Stimulated activated CD4-positive, alpha-beta T cell treated with anti-CD3 and anti-CD28 coated beads, Interleukin-12 subunit alpha, Interleukin-12 subunit beta, amount 100 ng/mL, for 4 hours (primary cell): ENCODE results near the gene CBX7.
A peak's percentile ranks its signal among the peaks of the same experiment; 100 is the strongest.
"Not testable (repeated sequence)": the region's sequence is repeated elsewhere in the genome, so short reads cannot be mapped to it uniquely, and the experiment has no call there.

Experiments
- DNase-seq: peaks from one replicate; pipeline ENCODE4 v3.0.0-alpha.2; 2020

CBX7 gene

DNA sequence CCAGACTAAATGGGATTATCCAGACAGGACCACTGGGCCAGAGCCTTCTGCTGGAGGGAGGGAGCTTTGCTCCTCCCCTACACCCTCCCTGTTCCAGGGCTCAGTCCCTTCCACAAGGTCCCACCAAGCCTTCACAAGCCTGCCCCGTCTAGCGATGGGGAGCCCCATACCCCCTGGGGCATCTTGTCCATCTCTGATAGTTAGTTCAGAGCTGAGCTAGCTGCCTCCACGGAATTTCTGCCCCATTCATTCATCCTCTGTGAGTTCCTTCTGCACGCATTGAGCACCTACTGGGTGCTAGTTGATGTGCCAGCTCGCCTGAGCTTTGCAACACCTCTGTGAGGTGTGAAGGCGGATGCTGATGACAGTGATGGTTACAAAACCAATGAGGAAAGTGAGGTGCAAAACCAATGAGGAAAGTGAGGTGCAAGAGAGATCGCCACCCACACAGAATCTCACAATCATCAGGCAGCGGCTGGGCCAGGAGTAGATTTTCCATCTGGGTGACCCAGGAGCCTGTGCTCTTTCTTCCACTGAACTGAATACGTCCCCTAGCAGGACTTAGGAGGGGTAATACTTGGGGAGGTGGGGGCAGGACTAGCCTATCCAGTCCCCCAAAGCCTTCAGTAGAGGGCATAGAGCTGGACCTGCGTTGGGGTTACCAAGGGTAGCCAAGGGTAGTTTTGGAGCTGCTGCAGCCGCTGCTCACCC, 21.5 kb upstream of the CBX7 start:
- no peak for DNase-seq

GRCh38 chr22:39173050-39173706, 20.7 kb upstream of the CBX7 start:
- no peak for DNase-seq

GRCh38 chr22:39172265-39173049, 20.0 kb upstream of the CBX7 start:
- DNase-seq, result not testable (repeated sequence)

DNA sequence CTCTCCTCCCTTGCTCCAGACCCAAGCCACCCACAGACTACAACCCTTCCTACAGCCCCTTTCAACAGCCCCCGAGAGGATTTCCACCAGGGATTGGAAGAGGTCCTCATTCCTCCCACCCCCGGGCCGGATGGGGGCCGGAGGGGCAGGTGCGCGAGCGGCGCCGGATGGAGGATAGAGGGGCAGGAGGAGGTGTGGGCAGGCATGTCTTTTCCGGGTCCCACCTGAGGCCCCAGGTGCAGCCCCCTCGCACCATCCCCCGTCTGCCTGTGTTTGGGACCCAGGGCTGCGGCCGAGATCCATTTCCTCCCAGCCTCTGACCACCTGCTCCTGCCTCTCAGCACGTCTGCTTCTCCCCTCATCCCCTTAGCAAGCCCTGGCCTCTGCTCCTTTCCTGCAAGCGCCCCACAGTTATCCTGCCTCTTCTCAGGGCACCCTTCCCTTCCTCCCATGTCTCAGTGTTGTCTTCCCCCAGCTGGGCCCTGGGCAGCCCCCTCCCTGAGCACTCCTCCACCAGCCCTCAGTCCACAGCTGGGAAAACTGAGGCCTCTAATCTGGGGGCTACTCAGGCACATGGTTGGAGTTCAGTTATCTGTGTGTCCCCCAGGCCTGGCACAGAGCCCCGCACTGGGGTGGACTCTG, 19.3 kb upstream of the CBX7 start:
- DNase-seq, result no peak

- DNase-seq, result peak; percentile 82
Observed at GRCh38 chr22:39170825-39171622, 18.5 kb upstream of the CBX7 start.

GRCh38 chr22:39169797-39170466, 17.5 kb upstream of the CBX7 start:
- no peak for DNase-seq

GRCh38 chr22:39166547-39166946, 14.1 kb upstream of the CBX7 start:
- no peak for DNase-seq

DNA sequence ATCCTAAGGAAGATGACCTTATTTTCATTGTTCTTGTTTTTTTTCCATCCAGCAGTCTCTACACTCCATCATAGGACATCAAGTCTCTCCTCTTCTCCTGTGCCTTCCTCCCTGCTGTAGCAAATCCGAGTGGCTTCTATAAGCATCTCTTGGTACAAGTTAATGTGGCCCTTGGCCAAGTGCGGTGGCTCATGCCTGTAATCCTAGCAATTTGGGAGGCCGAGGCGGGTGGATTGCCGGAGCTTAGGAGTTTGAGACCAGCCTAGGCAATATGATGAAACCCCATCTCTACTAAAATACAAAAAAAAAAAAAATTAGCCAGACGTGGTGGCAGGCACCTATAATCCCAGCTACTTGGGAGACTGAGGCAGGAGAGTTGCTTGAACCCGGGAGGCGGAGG, 3.6 kb upstream of the CBX7 start:
- not testable (repeated sequence) for DNase-seq

DNA sequence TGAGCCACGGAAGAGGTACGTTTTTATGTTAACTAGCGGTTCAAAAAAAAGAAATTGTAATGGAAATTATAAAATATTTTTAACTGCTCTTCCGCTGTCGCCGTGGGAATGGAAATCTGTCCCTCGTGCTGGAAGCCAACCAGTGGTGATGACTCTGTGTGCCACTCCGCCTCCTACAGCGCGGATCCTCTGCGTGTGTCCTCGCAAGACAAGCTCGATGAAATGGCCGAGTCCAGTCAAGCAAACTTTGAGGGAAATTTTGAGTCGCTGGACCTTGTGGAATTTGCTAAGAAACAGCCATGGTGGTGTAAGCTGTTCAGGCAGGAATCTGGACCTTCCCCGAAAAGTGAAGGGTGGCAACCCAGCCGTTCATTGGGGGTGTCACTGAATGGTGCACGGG, 2.9 kb upstream of the CBX7 start:
- no peak for DNase-seq

DNA sequence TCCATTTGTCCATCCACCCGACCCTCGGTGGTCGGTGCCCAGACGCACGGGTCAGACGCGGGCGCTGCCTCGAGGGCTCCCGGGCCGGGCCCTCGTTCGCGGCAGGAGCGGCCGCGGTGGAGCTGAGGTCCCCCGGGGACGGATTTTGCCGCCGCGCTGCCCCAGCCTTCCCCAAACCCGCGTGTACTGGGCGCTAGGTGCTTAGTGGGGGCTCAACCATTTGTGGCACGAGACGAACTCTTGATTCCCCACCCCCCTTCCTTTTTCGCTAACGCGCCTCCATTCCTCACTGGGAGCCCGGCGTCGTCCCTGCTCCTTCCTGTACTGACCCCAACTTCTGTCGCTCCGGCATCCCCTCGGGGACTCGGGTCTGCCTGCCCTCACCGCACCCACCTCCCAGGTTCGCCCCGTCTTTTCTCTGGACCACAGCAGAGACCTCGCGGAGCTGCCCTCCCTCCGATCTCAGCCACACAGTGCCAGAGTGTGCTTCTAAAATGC, 789 bp upstream of the CBX7 start:
- DNase-seq, result no peak

- DNase-seq, result no peak
Observed at GRCh38 chr22:39152024-39152510, 413 bp downstream of the CBX7 start.

DNA sequence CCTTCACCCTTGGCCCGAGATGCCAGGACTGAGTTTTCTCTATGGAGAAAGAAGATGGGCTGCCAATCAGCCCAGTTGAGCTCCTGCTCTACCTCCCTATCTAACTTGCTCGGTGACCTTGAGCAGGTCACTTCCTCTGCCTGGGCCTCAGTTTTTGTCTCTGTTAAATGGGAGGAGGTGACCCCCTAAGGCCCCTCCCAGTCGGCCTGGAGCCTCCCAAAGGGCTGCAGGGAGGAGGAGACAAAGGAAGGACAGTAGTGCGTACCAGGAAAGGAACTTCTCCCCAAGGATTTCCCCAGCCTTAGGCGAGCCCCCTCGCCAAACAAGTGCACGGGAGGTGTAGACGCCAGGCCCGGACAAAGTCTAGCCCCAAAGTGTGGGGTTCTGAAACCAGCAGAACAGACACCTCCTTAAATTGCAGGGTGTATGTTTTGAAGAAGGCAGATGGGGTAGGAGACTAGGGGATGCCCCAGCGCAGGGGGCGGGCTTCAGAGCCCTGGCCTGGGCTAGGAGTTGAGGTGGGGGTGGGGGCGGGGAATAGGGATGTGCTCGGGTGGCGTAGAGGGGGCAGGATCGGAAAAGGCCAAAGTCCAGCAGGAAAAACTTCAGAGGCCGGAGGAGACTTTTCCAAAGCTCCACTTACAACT, 1.0 kb downstream of the CBX7 start:
- DNase-seq, result no peak

DNA sequence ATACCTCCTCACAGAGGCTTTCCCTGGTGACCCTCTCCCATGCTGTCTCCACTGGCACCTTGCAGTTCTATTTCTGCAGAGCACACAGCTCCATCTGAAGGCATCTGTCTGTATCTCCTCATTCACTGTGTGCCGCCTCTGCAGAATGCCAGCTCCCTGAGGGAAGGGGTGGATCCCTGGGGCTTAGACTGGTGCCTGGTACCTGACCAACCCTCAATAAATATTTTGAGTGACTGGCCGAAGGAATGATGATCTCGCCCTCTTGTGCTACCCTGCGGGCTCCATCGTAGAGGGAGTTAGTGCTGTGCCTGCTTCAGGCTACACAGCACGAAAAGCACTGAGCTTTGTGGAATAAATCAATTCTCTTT, 1.6 kb downstream of the CBX7 start:
- DNase-seq, result no peak

GRCh38 chr22:39149915-39150847, 2.3 kb downstream of the CBX7 start:
- no peak for DNase-seq

GRCh38 chr22:39148727-39149535, 3.5 kb downstream of the CBX7 start:
- peak; percentile 62 for DNase-seq

GRCh38 chr22:39148026-39148726, 4.3 kb downstream of the CBX7 start:
- no peak for DNase-seq

- no peak for DNase-seq
Observed at GRCh38 chr22:39147335-39148025, 5.0 kb downstream of the CBX7 start.
